Tongue (tissue), 2 donors: Measurements from ENCODE around the gene ARAP2. TPM values are rescaled to one million over a fixed set of nuclear protein-coding genes. Genes with fewer than 3 reads are reported as not detected.

Experiments used
- DNase-seq: peaks from one replicate; pipeline ENCODE4 v3.0.0-alpha.2; 2015
- total RNA-seq: library from RNA; depleted of rRNA; stranded (reverse); fragments of >200 nt; gene quantifications from one replicate; pipeline ENCODE4 v1.2.3, GENCODE V29; 2014

ARAP2 gene
- total RNA-seq, 1 donor from 2014 or later, result 41.1 TPM

DNA sequence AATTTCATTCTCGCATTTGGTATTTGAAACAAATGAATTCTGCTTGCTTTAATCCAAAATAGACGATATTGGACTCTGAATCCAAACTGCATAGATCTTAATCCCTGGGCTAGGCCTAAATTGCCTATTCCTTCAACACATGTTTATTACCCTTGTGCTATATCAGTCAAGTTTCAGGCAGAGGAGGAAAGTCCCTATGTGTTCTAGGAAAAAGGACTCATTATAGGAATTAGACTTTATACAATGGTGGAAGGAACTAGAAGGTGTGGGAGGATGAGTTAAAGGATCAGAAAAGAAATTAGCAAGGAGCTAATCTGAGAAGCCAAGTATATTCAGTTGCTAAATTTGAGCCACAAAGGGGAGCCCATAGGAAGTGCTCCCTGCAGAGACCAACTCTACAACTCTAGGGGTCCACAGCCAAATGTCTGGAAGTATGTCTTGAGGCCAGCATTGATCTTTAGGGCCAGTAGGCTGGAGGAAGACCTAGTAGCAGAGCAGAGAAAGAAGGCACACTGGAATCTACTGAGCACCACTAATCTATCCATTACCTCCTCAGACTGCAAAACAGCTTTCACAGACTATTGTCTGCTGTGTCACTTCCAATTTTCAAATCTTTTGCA, 20.0 kb upstream of the ARAP2 start:
- no peak for DNase-seq

DNA sequence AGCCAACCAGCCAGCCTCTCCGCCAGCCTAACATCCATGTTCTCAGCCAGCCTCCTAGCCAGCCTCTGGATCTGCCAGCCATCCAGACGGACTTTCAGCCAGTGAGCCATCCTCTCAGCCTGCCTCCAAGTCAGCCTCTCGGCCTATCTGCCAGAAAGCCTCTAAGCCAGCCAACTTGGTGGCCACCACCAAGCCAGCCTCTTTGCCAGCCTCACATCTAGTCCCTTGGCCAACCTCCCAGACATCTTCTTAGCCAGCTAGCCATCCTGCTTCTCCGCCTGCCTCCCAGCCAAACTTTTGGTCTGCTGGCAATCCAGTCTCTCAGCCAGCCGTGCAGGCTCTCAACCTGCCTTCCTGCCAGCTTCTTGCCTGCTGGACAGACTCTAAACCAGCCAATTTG, 16.4 kb upstream of the ARAP2 start:
- no peak for DNase-seq

DNA sequence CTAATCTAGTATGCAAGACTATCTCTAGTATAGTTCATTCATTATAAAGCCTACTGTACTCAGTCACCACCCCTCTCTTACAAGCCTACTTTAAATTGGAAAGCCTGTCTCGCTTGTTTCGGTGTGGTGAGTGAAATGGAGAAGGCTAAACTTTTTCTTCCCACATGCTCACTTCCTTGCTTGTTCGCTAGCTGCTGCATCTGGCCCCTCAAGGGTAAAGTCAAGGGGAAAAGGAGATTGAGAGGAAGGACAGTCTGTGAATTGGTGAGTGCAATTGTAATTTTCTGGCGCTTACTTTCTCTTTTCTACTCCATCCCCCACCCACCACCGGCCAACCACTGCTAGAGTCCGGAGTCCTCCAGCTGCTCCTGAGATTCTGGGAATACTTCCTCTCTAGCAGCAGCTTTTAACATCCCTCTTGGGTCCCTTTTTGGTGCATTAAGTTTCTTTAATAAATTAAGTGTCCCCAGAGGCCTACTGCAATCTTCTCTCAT, 12.1 kb upstream of the ARAP2 start:
- peak; percentile 46 for DNase-seq

DNA sequence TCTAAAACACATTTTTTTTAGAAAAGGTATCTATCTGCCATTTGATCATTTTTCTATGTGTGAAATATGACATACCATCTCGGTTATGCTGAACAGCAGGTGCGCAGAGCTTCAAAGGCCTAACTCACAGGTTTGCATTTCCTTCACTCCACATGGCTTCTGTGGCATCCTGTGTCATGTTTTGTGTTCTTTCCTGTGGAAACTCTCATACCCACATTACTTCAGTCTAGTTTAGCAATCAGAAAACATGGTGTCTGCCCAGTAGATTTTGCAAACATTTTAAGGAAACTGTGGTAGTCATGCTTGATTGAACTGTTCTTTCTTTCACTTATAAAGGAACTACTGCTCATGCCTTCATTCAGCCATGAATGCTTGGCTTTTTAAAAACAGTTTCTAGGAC, 11.3 kb upstream of the ARAP2 start:
- no peak for DNase-seq

DNA sequence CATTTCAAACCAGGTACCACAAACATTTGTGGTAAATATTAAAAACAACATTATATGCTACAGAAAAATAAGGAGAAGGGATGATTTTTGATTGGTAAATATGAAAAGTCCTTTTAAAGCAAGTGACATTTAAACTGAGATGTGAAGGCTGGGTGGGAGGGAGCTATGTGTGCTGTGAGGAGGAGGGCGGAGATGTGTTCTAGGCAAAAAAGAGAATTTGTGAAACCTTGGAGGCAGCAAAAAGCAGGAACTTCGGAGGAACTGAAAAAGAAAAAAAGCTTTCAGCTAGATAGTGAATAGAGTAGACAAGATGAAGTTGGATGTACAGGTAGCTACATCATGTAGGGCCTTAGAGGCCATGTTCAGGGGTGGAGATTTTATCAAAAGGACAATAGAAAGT, 10.1 kb upstream of the ARAP2 start:
- no peak for DNase-seq

DNA sequence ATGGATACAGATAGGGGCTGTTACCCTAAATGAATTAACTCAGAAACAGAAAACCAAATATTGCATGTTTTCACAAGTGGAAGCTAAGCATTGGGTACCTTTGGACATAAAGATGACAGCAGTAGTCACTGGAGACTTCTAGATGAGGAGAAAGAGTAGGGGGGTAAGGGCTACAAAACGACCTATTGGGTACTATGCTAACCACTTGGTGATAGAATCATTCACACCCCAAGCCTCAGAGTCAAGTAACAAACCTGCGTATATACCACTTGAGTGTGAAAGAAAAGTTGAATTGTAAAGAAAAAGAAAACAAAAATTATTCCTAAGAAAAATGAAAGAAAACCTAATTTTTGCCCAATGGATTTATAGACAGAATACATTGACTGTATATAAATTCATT, 7.7 kb upstream of the ARAP2 start:
- no peak for DNase-seq

DNA sequence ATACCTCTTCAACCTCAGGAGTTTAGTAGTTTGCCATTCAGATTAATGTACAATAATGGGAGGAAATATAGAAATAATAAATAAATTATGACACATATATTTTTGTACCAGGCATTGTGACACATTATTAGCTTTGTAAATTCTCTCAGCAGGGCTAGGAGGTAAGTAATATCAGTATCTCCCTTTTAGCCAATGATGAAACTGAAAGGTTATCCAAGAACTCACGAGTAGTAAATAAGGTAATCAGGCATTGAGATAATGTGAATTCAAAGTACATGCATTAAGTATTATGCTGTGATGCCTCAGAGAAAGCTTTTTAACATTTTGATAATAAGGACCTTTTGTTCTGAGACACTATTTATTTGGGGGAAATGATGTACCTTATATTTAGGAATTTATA, 5.3 kb upstream of the ARAP2 start:
- DNase-seq, result no peak

DNA sequence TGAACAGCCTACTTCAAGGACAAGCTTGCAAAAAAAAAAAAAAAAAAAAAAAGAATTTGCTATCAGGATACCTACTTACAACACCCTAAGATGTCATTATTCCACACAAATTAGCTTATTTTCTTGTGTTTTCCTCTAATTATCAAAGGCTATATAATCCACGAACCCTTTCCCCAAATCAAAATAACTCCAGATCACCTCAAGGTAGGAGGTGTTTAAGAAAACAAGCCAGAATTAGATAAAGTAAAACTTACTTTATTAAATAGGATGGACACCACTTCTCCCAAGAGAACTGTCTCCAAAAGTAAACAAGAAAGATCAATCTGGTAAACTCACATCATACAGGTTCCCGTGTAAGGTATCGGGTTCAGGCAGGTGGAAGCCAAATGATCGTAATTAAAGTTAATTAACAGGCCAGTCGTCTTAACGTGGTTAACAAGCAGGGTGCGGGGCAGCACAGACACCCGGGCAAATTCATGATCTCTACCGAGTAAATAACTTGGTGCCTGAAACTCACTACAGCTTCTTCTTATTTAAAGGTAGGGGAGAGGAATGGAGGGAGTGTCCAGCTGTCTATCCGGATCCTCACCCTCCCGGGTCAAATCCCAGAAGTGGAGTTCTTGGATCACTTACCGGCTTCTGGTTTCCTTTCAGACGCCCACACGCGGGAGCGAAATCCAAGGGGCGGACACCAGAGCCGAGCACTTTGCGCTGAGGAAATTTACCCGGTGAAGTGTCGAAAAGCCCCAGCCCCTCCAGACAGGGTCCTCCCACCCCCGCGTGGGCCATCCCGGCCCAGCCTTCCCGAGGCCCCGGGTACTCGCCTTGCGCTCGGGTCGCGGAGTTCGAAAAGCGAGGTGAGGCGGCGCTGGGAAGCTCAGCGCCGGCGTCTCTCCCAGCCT, 708 bp downstream of the ARAP2 start:
- peak; percentile 54 for DNase-seq

DNA sequence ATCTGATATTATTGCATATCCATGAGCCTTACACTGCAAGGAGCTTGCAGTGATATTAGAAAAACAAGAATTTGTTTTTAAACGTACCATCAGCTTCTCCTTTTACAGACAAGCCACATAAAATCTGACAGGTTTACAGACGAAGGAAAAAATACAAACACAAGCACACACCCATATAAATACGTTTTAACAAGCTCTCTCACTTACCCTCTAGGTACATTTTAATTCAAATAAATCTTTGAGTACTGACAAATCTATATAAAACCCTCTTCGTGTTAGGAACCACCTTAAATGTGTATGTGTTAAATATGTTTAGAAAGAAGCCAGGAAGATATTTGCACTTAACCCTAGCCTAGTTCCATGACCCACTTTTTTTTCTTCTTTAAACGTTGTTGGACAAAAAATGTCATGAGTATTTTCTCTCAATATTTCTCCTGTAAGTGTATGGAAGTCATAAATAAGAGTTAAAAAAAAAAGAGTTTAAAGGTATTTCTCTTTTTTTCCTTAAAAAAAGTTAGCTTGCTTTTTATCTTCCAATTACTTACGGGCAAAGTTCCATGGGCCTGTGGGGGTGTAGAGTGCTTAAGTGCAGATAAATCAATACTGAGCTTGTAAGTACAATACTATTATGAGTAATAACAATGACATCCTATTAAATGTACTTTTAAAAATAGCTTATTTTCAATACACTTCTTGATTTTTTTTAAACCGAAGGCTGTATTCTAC, 1.5 kb downstream of the ARAP2 start:
- DNase-seq, result no peak

DNA sequence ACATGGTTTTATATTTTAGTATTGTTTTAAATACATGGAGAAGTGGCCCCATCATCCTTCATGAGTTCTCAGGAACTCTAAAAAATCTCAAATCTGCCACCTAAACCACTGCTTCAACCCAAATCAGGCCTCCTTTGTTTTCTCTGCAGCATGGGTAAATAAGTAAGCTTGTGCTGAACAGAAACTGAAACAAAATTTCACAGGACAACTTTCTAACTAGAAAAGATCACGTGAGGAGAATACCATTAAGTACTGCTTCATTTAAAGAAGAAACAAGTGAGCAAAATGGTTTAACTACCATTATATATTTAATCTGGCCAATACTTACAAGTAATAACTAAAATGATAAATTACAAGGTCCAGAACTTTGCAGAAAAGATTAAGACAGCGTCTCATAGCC, 2.5 kb downstream of the ARAP2 start:
- no peak for DNase-seq

DNA sequence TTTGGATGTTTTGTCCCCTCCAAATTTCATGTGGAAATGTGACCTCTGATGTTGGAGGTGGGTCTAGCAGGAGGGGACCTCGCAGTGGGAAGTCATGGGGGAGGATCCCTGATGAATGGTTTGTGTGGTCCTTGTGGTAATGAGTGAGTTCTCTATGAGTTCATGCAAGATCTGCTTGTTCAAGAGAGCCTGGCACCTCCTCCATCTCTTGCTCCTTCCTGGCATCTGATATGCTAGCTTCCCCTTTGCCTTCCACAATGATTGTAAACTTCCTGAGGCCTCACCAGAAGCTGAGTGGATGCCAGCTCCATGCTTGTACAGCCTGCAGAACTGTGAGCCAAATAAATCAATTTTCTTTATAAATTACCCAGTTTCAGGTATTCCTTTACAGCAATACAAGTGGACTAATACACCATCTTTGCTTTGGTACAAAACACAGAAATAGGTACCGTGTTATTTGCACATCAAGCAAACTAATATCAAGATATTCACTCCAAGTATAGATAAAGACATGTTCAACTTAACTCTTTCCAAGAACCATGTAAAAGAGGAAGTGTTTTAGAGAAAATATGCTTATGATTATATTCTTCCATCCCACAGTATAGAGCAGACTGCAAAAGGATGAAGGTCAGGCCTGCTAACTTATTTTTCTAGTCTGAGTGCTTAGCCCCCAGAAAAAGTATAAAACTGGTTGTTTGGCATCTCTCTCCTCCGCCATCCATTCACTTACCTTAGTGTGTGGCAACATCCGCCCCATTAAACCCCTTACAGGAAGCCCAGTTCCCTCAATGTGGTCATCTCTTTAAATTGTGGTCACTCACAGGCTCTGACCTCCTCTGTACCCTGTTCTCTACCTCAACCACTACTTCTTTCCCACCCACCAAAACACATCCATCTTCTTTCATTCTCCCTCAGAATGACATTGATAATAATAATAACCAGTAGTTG, 6.7 kb downstream of the ARAP2 start:
- DNase-seq, result no peak

DNA sequence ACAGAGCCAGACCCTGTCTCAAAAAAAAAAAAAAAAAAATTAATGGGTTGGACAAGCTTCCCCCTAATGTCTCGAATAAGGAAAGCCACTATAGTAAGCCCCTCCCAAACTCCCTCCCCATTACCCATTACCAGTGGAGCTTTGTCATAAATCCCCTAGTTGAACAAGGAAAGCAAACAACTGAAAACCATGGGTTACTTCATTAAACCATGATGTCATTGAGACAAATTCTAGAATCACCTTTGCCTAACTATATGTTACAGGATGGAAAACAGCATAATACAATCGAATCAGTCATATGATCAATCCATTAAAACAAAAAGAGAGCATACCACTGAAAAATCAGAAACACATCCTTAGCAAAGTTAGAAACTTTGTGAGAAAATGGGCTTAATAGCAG, 8.2 kb downstream of the ARAP2 start:
- DNase-seq, result no peak

DNA sequence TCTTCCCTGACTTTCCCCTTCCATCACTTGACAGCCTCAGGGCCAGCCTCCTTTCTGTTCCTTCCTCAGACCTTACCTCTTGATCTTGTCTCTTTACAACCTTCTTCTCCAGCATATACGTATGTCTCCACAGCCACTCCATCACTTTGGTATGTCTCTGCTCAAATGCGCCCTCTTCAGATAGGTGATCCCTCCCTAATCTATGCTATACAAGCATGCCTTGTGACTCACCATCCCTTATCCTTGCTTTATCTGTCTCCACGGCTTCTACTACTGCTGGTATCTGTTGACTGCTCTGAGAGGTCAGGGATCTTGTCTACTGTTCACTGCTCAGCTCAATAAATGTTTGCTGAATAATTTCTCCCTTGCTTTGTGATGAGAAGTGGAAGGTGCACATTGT, 9.0 kb downstream of the ARAP2 start:
- no peak for DNase-seq

DNA sequence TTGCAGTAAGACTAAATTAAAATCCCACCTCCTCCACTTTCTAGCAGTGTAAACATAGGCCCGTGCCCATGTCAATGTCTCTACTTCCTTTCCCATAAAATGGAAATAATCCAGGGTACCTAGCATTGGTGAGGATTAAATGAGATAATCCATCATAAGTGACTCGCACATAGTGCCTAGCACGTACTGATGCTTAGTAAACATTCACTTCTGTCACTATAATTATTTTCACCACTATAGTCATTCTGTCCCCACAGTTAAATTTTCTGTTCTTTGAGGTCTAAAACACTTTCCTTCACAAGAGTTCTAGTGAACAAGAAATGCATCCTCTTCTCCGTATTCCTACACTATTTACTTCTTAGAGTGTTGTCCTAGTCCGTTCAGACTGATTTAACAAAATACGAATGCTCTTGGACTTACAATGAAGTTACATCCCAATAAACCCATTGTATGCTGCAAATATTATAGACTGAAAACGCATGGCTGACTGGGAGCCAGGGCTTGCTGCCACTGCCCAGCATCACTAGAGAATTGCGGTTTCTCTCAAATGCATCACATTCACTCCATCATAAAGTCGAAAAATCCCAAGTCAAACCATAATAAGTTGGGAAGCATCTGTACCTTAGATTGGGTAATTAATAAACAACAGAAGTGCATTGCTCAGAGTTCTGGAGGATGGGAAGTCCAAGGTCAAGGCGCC, 10.6 kb downstream of the ARAP2 start:
- no peak for DNase-seq

DNA sequence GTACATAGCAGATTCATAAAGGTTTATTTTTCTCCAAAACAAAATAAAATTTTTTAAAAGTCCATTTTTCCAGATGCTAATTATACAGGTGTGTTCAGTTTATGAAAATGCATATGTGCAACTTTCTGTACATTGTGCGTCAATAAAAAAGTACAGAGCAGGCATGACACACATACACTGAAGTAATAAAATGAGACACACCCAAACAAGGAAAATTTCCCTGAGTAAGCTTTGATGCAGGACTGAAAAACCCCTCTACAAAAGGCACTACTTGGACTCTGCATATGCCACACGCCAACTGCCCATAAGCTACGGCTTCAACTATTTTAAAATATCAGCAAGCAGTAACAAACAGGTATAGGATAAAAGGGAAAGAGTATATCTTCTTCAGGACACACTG, 13.8 kb downstream of the ARAP2 start:
- DNase-seq, result no peak

DNA sequence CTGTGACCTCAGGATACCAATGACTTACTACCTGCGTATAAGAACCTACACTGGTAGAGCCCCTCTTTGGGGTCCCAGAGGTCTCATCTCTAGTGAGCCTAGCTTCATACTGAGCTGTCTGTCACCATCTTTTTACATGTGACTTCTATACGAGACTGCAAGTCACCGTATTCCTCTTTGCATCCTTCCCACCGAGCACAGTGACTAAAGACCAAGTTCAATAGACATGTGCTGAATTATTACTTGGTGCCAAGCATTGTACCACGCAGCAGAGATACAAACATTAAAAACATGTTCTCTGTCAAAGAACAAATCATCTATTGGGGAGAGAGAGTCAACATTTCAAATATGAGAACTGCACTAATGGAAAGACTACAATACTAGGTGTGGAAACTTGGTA, 16.4 kb downstream of the ARAP2 start:
- DNase-seq, result no peak

DNA sequence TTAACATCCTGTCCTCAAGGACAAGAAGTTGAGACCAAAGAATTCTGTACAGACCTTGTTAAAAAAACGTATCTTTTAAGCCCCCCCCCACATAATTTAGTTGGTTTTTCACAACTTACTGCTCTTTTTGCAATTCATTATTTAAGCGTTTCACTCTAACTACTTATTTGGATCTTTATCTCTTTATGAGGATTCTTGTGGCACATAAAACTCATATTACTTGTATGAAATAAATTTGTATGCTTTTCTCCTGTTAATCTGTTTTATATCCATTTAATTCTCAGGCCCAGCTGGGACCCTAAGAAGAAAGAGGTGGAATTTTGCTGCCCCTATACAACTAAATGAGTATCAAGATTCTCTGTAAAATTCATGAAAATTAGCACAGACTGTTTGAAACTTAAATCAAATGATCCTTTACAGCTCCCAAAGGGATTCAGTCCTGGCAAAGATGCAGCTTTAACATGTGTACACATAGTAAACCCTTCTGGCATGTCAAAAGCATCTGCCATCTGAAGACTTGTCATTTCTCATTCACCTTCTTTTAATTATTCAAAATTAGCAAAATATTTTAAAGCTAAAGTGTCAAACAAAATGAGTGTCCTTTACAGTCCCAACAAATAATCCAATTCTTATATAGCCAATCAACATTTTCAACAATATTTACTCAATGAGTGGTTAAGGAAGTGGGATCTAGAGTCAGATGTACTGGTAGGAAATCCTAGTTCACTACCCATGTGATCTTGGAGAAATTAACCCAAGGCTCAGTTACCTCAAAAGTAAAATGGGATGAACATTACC, 17.7 kb downstream of the ARAP2 start:
- DNase-seq, result no peak

DNA sequence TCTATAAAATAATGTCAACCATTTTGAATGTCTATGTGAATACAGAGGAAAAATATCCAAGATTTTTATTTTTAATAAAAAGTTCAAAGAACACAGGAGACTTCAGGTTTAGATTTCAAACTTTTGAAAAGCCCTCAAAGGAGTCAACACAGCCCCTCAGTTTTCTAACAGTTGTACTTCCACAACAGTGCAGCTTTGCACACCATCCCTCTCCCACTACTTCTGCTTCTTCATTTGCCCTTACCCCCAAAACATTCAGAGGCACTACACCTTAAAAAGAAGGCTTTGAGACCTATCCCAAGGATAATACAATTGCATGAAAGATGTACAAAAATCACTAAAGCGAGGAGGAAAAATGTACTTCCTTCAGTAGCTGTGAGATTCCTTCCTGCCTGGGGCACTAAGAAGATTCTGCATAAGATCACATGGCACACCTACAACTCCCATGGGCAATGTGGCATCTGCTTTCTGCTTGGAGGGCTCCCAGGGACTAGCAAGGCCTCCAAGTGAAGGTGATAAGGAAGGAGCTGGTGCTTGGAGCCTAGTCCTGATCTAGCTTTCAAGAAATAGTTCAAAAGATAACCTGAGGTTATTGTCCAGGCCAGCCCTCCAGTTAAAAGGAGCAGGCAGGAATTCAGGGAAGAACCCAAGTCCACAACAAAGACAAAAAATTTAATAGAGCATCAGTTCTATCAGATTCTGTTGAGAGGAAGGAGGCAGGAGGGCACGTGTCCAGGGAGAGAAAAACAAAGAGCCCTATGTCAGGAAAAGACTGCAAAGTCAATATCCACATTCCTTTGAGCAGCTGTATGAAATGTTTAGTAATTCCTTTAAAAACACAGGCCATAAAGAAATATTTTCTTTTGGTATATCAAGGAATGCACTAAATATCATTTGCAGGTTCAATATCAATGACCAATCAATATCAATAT, 19.1 kb downstream of the ARAP2 start:
- DNase-seq, result no peak

DNA sequence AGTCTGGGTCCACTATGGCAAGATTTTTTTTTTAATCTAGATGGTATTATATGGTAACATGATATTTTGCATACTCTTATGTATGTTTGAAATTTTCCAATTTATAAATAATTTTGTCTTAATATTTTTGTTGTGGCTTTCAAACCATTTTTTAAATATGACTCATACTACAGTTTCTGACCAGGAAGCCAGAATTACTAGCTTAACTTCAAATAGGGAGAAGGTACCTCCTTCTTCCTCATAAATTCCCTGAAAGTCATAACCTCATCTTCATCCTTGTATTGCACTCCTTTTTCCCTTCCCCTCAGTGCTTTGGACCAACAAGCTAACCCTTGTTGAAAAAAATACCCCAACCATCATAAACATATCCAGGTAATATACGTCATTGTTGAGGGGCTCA, 21.6 kb downstream of the ARAP2 start:
- DNase-seq, result no peak
